Fibroblast of mammary gland (primary cell): Measurements from ENCODE around the gene MCMBP.

Source experiments
- DNase-seq: peaks from one replicate; pipeline ENCODE4 v3.0.0-alpha.2; 2010; ENCODE audit warnings: low read depth
- H3K4me3 ChIP-seq: 2 replicates; pipeline ENCODE4 v1.5.1; 2011; ENCODE audit warnings: low read depth, mild to moderate bottlenecking, low read length, moderate library complexity; ENCODE audit not compliant: control insufficient read depth
- CTCF ChIP-seq: conservative IDR thresholded peaks from 2 replicates; pipeline ENCODE4 v1.5.1; 2011; ENCODE audit warnings: low read depth, low read length, inconsistent platforms; ENCODE audit not compliant: control insufficient read depth, insufficient read depth

MCMBP gene

DNA sequence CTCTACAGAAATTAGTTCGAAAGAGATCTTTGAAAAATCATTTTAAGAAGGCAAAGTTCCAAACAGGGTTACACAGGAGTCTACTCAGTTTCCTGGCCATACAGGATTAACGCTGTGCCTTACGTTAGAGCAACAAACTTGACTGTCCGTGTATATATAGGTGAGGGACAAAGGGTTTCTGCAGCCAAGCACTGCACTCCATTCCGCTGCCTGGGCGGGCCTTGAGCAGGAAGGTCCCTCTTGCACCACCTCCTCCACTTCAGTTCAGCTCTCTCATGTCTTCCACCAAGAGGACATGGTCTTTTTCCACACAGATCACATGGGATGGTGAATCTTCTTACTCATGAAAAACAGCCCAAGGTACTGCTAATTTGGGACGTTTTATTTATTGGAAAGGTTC, 43.2 kb downstream of the MCMBP start:
- TF ChIP-seq CTCF: no peak
- DNase-seq: no peak
- no peak overlapping the region for H3K4me3 ChIP-seq

DNA sequence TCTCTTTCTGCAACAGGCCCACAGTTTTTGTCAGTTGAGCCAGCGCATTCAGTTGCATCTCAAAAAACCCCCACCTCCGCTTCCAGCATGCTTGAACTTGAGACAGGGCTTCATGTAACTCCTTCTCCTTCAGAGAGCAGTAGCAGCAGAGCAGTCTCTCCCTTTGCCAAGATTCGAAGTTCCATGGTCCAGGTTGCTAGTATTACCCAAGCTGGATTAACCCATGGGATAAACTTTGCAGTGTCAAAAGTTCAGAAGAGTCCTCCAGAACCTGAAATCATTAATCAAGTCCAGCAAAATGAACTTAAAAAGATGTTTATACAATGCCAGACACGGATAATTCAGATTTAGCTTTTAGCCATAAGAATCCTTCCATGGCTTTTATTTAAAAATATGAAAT, 45.2 kb downstream of the MCMBP start:
- TF ChIP-seq CTCF: no peak
- H3K4me3 ChIP-seq: no peak overlapping the region
- DNase-seq: no peak

DNA sequence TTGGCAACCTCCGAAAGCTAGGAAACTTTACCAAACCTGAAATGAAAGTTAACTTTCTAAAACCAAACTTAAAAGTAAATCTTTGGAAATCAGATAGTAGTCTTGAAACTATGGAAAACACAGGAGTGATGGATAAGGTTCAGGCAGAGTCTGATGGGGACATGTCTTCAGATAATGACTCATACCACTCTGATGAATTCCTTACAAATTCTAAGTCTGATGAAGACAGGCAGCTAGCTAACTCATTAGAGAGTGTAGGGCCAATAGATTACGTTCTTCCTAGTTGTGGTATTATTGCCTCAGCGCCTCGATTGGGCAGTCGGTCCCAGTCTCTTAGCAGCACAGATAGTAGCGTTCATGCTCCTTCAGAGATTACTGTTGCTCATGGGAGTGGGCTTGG, 45.9 kb downstream of the MCMBP start:
- DNase-seq: peak; percentile 15
- no peak for TF ChIP-seq CTCF

GRCh38 chr10:119824299-119824698, 48.3 kb downstream of the MCMBP start:
- no peak for DNase-seq
- H3K4me3 ChIP-seq: no peak overlapping the region
- TF ChIP-seq CTCF: no peak

More for the DNA sequence above, 45.9 kb downstream of the MCMBP start:
- no peak overlapping the region for H3K4me3 ChIP-seq

- no peak overlapping the region for H3K4me3 ChIP-seq
- TF ChIP-seq CTCF: no peak
- DNase-seq: no peak
Measured at GRCh38 chr10:119821182-119821581, 51.5 kb downstream of the MCMBP start.

DNA sequence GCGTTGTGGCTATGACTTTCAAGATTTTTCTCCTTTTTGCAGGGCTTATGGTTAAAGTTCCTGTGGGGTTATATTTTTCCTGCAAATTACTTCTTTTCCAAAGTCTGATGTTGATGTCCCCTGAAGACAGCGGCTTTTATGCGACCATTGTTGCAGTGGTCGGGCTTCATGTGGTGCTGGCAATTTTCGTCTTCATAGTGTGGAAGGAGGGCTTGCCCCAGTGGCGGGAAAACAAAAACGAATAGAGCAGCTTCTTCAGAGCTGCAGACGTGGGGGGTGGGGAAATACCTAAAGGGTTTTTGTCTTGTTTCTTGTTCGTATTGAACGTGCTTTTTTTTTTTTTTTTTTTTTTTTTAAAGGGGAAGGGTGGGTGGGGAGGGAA, 53.8 kb downstream of the MCMBP start:
- DNase-seq: no peak
- no peak for TF ChIP-seq CTCF
- peak overlapping the region; percentile 31 for H3K4me3 ChIP-seq
